HepG2 (cell line): Measurements from ENCODE around the gene MMP23B. TPM values are rescaled to one million over a fixed set of nuclear protein-coding genes. Genes with fewer than 3 reads are reported as not detected.

Experiments used
- DNMT3B ChIP-seq: conservative IDR thresholded peaks from 2 replicates; pipeline ENCODE4 v1.6.1; 2016; ENCODE audit warnings: missing biosample characterization, control low read depth
- HES4 ChIP-seq: sonication (generic); formaldehyde crosslinking; IDR thresholded peaks from 2 replicates; pipeline ENCODE4 v1.9.0; 2021; ENCODE audit warnings: mild to moderate bottlenecking, missing genetic modification reagents, borderline replicate concordance
- HOXA3 ChIP-seq: sonication (generic); formaldehyde crosslinking; IDR thresholded peaks from 2 replicates; pipeline ENCODE4 v1.5.0; 2020; ENCODE audit warnings: missing genetic modification reagents
- PTBP1 ChIP-seq: fragments of 200-400 bp; formaldehyde crosslinking; IDR thresholded peaks from 2 replicates; pipeline ENCODE4 v1.6.1; 2018; ENCODE audit warnings: low read length, low read depth; ENCODE audit not compliant: poor library complexity, severe bottlenecking
- SAP130 ChIP-seq: IDR thresholded peaks from 2 replicates; pipeline ENCODE4 v1.6.1; 2016; ENCODE audit warnings: low read depth
- THAP8 ChIP-seq: sonication (generic); formaldehyde crosslinking; IDR thresholded peaks from 2 replicates; pipeline ENCODE4 v1.5.1; 2020; ENCODE audit warnings: missing genetic modification reagents, mild to moderate bottlenecking, borderline replicate concordance
- USF2 ChIP-seq, 2 experiments: sonication (generic) in 1 of 2; formaldehyde crosslinking in 1 of 2; IDR thresholded peaks; 2 replicates each; pipeline versions ENCODE4 v1.5.1 to v1.6.1; 2011 to 2020; ENCODE audit warnings: borderline replicate concordance in 1 of 2, low read depth in 1 of 2, low read length in 1 of 2, mild to moderate bottlenecking in 1 of 2, missing genetic modification reagents in 1 of 2, moderate library complexity in 1 of 2
- ZNF800 ChIP-seq: sonication (generic); formaldehyde crosslinking; IDR thresholded peaks from 2 replicates; pipeline ENCODE4 v1.4.0; 2020; ENCODE audit warnings: missing genetic modification reagents
- polyA plus RNA-seq, 8 experiments: library from polyadenylated mRNA; depleted of rRNA in 3 of 8; stranded (reverse) in 7 of 8; unstranded in 1 of 8; fragments of >200 nt; fragmentation: Illumina TruSeq in 4 of 8; extraction: Trizol in 4 of 8; gene quantifications; 2 replicates each; pipeline versions ENCODE4 v1.2.1 to v1.2.3, GENCODE V29; 2011 to 2016; ENCODE audit warnings: low read depth in 4 of 8, missing spikeins in 1 of 8, mixed read lengths in 1 of 8; ENCODE audit not compliant: insufficient read depth in 1 of 8
- total RNA-seq, 5 experiments: library from RNA; depleted of rRNA; stranded (reverse); fragments of >200 nt; fragmentation: Illumina TruSeq; extraction: Trizol; gene quantifications; 2 replicates each; pipeline ENCODE4 v1.2.3, GENCODE V29; 2016; ENCODE audit warnings: low read depth in 1 of 5
- TF ChIP-seq, protein P1 (sequence below), 2 experiments: sonication (generic) in 1 of 2; formaldehyde crosslinking in 1 of 2; IDR thresholded peaks; 2 replicates each; pipeline versions ENCODE4 v1.6.1 to v1.9.0; 2014 to 2022; ENCODE audit warnings: antibody characterized with exemption in 1 of 2, borderline replicate concordance in 1 of 2, inconsistent platforms in 1 of 2, low read depth in 1 of 2, missing genetic modification reagents in 1 of 2
- TF ChIP-seq, protein P2 (sequence below), 2 experiments: sonication (generic) in 1 of 2; formaldehyde crosslinking in 1 of 2; IDR thresholded peaks; 2 replicates each; pipeline versions ENCODE4 v1.4.0 to v1.6.1; 2016 to 2020; ENCODE audit warnings: borderline replicate concordance in 1 of 2, low read depth in 1 of 2, mild to moderate bottlenecking in 1 of 2, missing genetic modification reagents in 1 of 2

Gene MMP23B
- total and polyA plus RNA-seq, 2 of the 13 experiments (the other 11 are each of a cell fraction or from before 2014, with no cell fraction given), result 0.61 to 0.75 TPM

- TF ChIP-seq, protein P1, sequence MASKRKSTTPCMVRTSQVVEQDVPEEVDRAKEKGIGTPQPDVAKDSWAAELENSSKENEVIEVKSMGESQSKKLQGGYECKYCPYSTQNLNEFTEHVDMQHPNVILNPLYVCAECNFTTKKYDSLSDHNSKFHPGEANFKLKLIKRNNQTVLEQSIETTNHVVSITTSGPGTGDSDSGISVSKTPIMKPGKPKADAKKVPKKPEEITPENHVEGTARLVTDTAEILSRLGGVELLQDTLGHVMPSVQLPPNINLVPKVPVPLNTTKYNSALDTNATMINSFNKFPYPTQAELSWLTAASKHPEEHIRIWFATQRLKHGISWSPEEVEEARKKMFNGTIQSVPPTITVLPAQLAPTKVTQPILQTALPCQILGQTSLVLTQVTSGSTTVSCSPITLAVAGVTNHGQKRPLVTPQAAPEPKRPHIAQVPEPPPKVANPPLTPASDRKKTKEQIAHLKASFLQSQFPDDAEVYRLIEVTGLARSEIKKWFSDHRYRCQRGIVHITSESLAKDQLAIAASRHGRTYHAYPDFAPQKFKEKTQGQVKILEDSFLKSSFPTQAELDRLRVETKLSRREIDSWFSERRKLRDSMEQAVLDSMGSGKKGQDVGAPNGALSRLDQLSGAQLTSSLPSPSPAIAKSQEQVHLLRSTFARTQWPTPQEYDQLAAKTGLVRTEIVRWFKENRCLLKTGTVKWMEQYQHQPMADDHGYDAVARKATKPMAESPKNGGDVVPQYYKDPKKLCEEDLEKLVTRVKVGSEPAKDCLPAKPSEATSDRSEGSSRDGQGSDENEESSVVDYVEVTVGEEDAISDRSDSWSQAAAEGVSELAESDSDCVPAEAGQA (IDR thresholded peaks at IDR 0.05; ENCODE audit: low read depth), result peak; percentile 33; the same call in 1 of the 2 replicates
- TF ChIP-seq, protein P1 (CRISPR knock-in tag; IDR thresholded peaks at IDR 0.05; ENCODE audit: borderline replicate concordance), result no peak
- no peak for TF ChIP-seq HES4 (CRISPR knock-in tag)
- TF ChIP-seq, protein P2, sequence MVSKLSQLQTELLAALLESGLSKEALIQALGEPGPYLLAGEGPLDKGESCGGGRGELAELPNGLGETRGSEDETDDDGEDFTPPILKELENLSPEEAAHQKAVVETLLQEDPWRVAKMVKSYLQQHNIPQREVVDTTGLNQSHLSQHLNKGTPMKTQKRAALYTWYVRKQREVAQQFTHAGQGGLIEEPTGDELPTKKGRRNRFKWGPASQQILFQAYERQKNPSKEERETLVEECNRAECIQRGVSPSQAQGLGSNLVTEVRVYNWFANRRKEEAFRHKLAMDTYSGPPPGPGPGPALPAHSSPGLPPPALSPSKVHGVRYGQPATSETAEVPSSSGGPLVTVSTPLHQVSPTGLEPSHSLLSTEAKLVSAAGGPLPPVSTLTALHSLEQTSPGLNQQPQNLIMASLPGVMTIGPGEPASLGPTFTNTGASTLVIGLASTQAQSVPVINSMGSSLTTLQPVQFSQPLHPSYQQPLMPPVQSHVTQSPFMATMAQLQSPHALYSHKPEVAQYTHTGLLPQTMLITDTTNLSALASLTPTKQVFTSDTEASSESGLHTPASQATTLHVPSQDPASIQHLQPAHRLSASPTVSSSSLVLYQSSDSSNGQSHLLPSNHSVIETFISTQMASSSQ (IDR thresholded peaks at IDR 0.05; ENCODE audit: low read depth), result peak; percentile 48; the same call in 1 of the 2 replicates
- TF ChIP-seq, protein P2 (CRISPR knock-in tag; IDR thresholded peaks at IDR 0.05; ENCODE audit: borderline replicate concordance), result no peak
- no peak for TF ChIP-seq USF2 (IDR thresholded peaks at IDR 0.05; ENCODE audit: low read depth, low read length)
- TF ChIP-seq USF2 (CRISPR knock-in tag; IDR thresholded peaks at IDR 0.05; ENCODE audit: borderline replicate concordance), result peak; percentile 35; the same call in 1 of the 2 replicates
- peak; percentile 0; the same call in 1 of the 2 replicates for TF ChIP-seq HOXA3 (CRISPR knock-in tag)
- TF ChIP-seq PTBP1, result peak; percentile 61
- TF ChIP-seq ZNF800 (CRISPR knock-in tag), result peak; percentile 31; the same call in 1 of the 2 replicates
- TF ChIP-seq DNMT3B (CRISPR knock-in tag), result no peak
- TF ChIP-seq THAP8, result no peak
- peak; percentile 53; the same call in 1 of the 2 replicates for TF ChIP-seq SAP130 (CRISPR knock-in tag)
These were observed 17.6 kb upstream of the MMP23B start (continued) for GRCh38 chr1:1614204-1614953.
